T-helper 1 cell (primary cell): ENCODE results near the gene CDCA4.

ENCODE experiments used
- DNase-seq, 5 donors: peaks; one replicate each; pipeline ENCODE4 v3.0.0-alpha.2; 2012 to 2020

The CDCA4 gene

DNA sequence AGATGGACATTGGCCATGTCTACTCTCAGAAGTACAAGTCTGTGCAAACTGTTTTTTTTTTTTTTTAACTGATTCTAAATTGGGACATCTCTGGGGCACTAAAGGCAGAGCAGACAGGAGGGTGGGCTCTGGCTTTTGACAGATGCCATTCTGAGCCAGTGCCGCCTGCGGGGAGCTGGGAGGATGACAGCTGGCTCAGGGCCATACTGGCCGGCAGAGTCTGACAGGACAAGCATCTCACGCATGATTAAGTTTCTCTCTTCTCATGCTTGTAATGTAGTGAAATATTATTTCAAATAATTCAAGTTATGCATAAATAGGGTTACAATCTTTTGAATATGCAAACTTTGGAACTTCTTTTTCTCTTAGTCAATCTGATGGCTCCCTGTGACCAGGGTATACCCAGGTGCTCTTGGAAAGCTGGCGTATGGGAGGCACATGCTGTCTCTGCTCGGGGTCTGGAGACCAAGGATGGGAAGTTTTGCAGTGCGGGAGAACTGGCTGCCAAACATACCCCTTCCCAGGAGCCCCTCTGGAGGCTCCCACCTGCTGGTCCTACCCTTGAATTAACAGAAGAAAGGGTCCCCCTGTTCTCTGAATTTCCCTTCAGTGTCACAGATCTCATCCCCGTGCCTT, 7.6 kb downstream of the CDCA4 start:
- no peak for DNase-seq

GRCh38 chr14:105012171-105012985, 8.5 kb downstream of the CDCA4 start:
- DNase-seq: no peak

- no peak for DNase-seq
Observed at GRCh38 chr14:105011312-105011990, 9.4 kb downstream of the CDCA4 start.

- DNase-seq: no peak
Observed at GRCh38 chr14:105010891-105011291, 10.0 kb downstream of the CDCA4 start.

- no peak for DNase-seq
Observed at GRCh38 chr14:105010106-105010505, 10.8 kb downstream of the CDCA4 start.

GRCh38 chr14:105007593-105008264, 13.2 kb downstream of the CDCA4 start:
- no peak for DNase-seq

DNA sequence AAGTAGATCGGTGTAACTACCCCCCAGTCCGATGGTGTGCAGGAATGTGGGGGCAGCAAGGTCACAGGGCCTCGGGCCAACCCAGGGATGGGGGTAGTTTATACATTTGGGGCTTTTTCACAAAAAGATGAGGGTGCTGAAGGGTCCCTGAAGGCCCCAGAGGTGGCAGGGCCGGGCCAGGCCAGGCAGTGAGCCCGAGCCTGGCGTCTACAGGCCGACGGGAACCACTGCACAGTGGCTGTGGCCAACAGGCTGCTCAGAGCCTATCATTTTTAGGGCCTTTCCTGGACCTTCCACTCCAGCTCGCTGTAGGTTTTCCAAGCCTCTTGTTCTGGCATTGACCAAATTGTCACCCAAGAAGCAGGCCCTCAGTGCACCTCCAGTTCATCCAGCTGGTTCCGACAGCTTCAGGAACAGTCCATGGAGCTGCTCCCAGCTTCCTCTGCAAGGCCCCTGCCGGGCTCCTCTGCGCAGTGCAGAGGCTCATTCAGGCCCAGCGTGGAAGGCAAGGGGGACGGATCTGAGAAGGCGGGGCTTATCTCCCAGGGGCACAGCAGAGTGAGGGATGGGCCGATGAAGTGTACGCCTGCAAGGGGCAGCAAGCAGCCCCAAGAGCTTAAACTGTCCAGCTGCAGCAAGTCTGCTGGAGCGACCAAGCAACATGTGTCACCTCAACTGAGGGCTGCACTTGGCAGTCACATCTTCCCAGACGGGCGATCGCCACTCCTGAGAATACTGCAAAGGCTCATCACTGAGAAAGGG, 13.9 kb downstream of the CDCA4 start:
- DNase-seq: no peak

DNA sequence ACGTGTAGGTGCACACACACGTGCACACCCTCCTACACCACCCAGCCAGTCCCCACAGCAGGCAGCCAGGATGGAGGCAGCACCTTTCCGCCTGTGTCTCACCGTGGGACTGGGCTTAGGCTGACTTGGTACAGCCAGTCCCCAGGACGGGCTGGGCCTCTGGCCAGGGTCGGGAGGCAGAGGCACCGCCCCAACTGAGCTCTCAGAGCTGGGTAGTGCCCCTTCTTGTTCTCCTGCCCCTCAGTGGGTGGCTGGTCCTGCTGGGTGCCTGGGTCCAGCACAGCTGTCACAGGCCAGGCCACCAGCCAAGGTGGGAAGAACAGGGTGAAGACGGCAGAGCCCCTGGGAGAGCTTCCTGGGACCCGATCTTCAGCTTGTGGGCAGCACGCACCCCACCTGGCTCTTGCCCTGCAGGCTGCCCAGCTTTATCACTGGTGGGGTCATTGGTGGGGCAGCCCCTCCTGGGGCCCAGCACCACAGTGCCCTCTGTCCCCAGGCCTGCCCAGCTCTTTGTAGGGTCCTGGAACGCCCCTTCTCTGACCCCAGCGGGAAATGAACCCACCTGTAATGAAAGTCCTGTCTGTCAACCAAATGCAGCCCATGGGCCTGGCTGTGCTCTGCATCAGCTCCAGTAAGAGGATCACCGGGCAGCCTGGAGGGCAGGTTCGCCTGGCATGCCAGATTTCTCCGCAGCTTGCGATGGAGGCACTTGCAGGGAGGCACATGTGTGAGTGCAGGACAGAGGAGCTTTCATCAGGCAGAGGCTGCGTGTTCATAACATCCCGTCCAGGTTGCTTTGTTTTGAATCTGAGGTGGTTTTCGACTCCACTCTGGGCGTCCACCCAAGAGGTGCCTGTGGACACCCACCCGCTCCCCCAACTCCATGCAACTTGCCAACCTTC, 14.7 kb downstream of the CDCA4 start:
- DNase-seq: no peak

DNA sequence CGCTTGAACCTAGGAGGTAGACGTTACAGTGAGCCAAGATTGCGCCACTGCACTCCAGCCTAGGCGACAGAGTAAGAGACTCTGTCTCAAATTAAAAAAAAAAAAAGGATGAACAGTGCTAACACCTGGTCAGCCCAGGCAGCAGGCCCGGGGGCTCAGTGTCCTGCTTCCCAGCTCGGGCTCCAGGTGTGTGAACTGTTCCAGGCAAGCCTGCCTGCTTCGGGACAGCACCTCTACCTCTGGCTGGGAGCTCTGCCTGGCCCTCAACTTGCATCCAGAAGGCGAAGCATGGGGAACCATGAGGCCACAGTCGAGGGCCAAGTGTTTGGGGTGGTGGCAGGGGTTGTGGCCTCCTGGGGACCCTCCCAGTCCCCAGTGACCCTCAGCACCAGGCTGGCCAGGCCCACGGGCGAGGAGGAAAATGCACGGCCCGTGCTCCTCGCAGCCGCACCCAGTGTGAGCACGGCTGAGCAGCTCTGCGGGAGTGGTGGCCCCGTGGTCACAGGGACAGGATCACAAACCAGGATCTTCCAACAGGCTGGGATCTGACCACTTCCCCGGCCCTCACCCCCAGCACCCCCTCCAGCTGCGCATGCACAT, 15.5 kb downstream of the CDCA4 start:
- DNase-seq: no peak

DNA sequence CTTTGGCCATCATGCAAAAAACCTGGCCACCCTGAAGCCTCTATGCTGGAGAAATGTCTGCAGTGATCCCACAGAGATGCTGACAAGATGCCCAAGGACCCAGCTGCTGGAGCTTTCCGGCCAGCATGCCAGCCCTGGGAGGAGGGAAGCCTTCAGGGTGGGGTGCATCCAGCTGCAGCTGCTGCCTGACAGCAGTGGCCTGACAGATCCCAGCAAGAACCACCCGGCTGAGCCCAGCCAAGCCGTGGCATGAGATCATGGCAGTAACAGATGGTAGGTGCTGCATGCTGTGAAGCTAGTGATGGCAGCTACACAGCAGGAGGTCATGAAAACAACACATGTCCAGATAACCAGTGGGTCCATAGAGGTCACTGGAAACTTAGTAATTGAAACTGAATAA, 21.5 kb downstream of the CDCA4 start:
- DNase-seq: no peak

DNA sequence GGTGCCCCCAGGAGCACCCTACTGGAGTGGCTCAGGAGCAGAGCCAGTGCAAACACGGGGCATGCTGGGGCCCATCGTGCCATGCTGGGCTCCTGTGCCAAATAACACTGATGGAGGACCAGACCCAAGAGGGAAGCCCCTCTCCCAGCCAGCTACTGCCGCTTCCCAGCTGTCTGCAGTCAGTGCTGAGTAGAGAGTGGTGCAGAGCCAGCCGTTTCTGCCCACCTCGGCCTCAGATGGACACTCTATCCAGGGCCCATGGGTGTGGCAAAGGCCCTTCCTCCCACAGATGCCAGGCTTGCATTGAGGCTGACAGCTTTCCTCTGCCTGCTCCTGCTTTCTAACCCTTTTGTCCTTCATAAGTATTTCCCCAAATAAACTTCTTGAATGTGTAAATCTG, 22.1 kb downstream of the CDCA4 start:
- no peak for DNase-seq

DNA sequence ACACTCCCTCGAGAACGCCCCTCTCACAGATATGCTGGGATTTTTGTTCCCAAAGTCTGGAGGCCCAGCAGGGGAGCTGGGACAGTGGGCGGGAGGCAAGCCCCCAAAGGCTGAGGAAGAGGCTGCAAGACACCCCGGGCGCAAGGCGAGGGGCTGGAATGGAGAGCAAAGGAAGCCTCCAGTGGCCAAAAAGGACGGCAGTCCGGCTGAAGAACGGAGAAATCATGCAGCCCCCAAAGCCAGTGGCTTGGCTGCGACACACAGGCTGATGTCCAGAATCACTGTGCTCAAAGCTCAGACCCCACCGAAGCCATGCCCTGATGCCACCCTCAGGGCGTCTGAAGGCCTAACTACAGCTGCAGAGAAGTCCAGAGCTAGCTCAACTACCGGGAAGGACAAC, 24.4 kb downstream of the CDCA4 start:
- DNase-seq: no peak

DNA sequence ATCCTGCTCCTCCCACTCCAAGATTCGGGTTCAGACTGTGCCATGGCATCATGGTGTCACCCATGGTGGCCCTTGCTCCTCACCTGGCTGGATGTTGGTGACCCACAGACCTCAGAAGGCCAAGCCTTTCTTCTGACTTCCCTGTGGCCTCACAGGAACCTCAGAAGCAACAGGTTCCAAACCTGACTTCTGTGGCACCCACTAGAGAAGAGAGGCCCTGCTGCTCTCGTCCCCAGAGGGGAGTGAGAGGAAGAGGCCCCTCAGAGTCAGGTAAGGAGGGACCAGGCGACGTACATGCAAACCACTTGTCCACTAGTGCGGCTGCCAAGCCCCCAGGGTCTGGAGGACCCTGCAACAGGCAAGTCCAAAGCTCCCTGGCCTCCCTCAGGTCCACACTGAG, 24.9 kb downstream of the CDCA4 start:
- no peak for DNase-seq

DNA sequence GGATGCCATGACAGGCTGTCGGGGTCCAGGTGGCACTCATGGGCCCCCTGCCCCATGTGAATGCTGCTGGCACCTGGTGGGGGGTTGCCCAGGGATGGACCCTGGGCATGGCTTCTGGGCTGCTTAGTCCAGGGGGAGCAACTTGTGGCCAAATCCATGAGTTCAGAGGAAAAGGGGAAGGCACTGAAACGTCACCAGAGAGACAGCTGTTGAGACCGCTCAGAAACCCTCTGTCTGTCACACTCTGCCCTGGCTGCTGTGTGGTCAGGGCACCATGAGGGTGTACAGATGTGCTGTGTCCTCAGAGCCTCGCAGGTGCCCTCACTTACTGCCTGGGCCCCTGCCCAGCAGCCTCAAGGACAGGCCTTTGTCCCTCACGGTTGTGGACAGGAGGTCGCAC, 25.9 kb downstream of the CDCA4 start:
- no peak for DNase-seq

DNA sequence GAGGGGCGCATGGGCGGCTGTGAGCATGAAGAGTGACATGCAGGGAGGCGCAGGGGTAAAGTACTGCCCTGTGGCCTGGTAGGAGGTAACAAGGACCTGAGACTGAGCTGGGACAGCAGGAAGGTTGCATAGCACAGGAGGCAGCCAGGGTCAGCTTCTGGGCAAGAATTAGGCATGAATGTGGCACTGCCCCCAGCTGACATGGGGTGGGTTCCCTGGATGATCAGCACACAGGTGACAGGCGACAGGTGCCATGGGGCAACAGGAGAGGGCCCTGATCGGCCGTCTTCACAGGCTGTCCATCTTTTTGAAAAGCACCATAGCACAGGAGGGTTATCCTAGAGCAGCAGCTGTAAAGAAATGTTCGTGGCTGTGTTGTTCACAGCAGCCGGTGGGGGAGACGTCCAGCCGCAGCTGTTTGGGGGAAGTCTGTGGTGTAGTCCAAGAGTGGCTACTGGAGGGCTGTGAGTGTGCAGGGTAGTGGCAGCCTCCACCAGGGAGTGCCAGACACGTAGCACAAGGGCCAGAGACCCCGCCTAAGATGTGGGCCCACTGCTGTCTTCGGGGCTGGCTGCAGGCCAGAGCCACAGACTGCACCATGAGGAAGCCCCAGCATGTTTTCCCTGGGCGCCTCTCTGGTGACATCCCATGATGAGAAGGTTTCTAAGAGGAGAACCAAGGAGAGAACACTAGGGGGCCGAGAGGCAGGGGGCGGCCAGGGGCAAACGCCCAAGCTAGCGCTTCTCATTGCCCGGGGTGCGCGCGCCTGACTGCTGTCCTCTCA, 26.9 kb downstream of the CDCA4 start:
- DNase-seq: no peak

- no peak for DNase-seq
Observed at GRCh38 chr14:104993306-104993705, 27.6 kb downstream of the CDCA4 start.

GRCh38 chr14:104992501-104992900, 28.4 kb downstream of the CDCA4 start:
- DNase-seq: no peak

- DNase-seq: no peak
Observed at GRCh38 chr14:104991896-104992230, 29.0 kb downstream of the CDCA4 start.

DNA sequence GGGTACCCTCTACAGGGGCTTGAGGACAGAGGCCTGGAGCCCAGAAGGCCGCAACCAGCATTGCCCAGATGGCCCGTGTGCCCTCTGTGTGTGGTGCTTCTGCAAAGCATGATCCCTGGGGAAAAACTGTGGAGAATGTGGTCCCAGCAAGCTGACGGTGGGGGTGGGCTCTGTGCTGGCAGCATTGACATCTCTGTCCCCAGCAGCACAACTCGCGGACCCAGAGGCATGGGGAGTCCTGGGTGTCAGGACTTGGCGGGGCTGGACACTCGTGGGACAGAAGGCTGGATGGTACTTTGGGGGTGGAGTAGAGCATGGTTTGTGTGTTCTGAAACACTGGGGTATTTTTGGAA, 31.0 kb downstream of the CDCA4 start:
- no peak for DNase-seq

- DNase-seq: no peak
Observed at GRCh38 chr14:104989236-104989950, 31.5 kb downstream of the CDCA4 start.
